Measurements from ENCODE around the gene EXOC4.
"Not testable (repeated sequence)": the region's sequence is repeated elsewhere in the genome, so short reads cannot be mapped to it uniquely, and the experiment has no call there.

The EXOC4 gene

GRCh38 chr7:133761443-133761842 is 508.6 kb downstream of the EXOC4 start:
- H3K9me3 Mint-ChIP-seq = no peaks in the 10 kb centered on the region
- ATAC-seq = no peak
- DNase-seq (ENCODE audit: low spot score in 2 of 2) = no peak
- H3K36me3 Mint-ChIP-seq = no peaks in the 10 kb centered on the region
- no peak overlapping the region for H3K4me3 Mint-ChIP-seq
- H3K27ac Mint-ChIP-seq = no peak overlapping the region
- no peaks in the 10 kb centered on the region for H3K4me1 Mint-ChIP-seq

GRCh38 chr7:133763076-133763640 is 510.3 kb downstream of the EXOC4 start:
- ATAC-seq (no peak), DNase-seq (ENCODE audit: low spot score in 2 of 2) (no peak)
- Mint-ChIP-seq H3K4me1 (no peaks in the 10 kb centered on the region), H3K4me3 (no peak overlapping the region), H3K36me3 (no peaks in the 10 kb centered on the region), H3K27ac (no peak overlapping the region), H3K9me3 (no peaks in the 10 kb centered on the region)

- Mint-ChIP-seq H3K4me3 (no peak overlapping the region), H3K4me1 (no peaks in the 10 kb centered on the region), H3K9me3 (no peaks in the 10 kb centered on the region), H3K36me3 (no peaks in the 10 kb centered on the region), H3K27ac (no peak overlapping the region)
- ATAC-seq (no peak), DNase-seq (ENCODE audit: low spot score in 2 of 2) (no peak)
Measured at GRCh38 chr7:133769668-133770067, 516.8 kb downstream of the EXOC4 start.

DNA sequence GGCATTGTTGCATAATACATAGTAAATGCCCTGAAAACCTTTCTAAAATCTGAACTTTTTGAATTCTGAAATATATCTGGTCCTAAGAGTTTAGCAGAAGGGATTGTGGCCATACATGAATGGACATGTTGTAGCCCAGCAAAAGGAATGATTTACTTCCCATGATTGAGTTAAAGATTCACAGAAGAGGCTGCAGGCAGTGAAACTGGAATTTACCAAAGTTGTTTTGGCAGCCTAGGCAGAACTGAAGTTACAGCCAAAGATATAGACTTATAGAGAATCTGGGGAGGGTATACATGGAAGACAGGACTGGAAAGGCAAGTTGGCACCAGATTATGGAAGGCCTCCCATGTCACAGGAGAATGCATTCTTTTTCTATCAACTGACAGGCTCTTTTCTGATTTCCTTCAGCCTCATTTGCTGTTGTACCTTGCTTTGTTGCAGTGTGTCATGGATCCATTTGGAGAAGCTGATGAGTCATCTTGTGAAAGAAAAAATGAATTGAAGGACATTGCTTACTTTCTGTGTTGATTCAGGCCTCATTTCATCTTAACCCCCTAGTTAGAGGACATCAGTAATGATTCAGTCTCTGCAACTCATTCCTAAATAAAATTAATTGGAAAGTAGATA is 518.1 kb downstream of the EXOC4 start:
- DNase-seq (ENCODE audit: low spot score in 2 of 2) = no peak
- H3K27ac Mint-ChIP-seq = no peak overlapping the region
- no peaks in the 10 kb centered on the region for H3K9me3 Mint-ChIP-seq
- no peaks in the 10 kb centered on the region for H3K4me1 Mint-ChIP-seq
- ATAC-seq = no peak
- H3K36me3 Mint-ChIP-seq = no peaks in the 10 kb centered on the region
- H3K4me3 Mint-ChIP-seq = no peak overlapping the region

- Mint-ChIP-seq H3K4me3 (no peak overlapping the region), H3K4me1 (no peaks in the 10 kb centered on the region), H3K27ac (no peak overlapping the region), H3K9me3 (no peaks in the 10 kb centered on the region), H3K36me3 (peaks cover 5% of the 10 kb centered on the region)
- ATAC-seq (no peak), DNase-seq (ENCODE audit: low spot score in 2 of 2) (no peak)
Measured at GRCh38 chr7:133771788-133772419, 519.0 kb downstream of the EXOC4 start.

DNA sequence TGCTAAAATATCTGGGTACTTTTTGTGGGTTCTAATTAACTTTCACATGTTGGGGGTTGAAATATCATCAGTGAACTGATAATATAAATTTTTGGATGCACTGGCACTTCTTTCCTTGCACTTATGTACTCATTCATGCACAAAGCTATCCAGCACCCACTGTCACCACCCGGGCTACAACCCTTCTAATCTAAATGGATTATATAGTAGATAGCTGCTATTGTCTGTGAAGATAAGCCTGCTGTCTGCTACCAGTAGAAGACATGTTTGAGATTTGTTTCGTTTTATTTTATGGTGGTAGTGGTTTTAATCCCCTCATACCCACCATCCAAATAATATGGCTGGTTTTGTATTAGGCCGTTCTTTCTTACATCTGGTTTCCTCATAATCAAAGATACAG is 520.7 kb downstream of the EXOC4 start:
- ATAC-seq = no peak
- Mint-ChIP-seq H3K27ac (no peak overlapping the region), H3K4me3 (no peak overlapping the region), H3K4me1 (no peaks in the 10 kb centered on the region), H3K9me3 (no peaks in the 10 kb centered on the region), H3K36me3 (peaks cover 5% of the 10 kb centered on the region)
- no peak for DNase-seq (ENCODE audit: low spot score in 2 of 2)

DNA sequence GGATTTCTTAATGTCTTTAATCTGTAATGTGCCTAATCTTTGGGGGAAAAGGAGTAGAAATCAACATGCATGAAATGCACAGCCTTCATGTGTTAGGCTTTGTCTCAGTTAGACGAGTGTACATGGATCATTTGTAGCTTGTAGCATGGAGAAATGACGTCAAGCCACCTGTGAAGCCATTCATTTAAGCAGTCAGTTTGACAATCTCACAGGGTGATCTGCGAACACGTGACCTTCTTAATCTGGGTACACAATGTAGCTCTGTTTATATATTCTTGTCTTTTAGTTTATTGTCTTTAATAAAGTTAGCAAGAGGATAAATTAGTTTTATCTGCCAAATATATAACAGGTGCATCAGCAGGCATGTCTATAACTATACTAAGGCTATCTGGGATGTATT is 522.3 kb downstream of the EXOC4 start:
- no peak overlapping the region for H3K27ac Mint-ChIP-seq
- no peaks in the 10 kb centered on the region for H3K9me3 Mint-ChIP-seq
- H3K36me3 Mint-ChIP-seq = peaks cover 5% of the 10 kb centered on the region
- ATAC-seq = no peak
- no peak overlapping the region for H3K4me3 Mint-ChIP-seq
- no peaks in the 10 kb centered on the region for H3K4me1 Mint-ChIP-seq
- DNase-seq (ENCODE audit: low spot score in 2 of 2) = no peak

- H3K9me3 Mint-ChIP-seq = no peaks in the 10 kb centered on the region
- H3K4me1 Mint-ChIP-seq = no peaks in the 10 kb centered on the region
- no peak overlapping the region for H3K4me3 Mint-ChIP-seq
- no peak overlapping the region for H3K27ac Mint-ChIP-seq
- H3K36me3 Mint-ChIP-seq = peaks cover 5% of the 10 kb centered on the region
- ATAC-seq (no peak), DNase-seq (ENCODE audit: low spot score in 2 of 2) (no peak)
Measured at GRCh38 chr7:133776266-133776665, 523.4 kb downstream of the EXOC4 start.

- Mint-ChIP-seq H3K4me1 (no peaks in the 10 kb centered on the region), H3K9me3 (no peaks in the 10 kb centered on the region), H3K4me3 (no peak overlapping the region), H3K36me3 (peaks cover 5% of the 10 kb centered on the region), H3K27ac (no peak overlapping the region)
- DNase-seq (ENCODE audit: low spot score in 2 of 2) (no peak), ATAC-seq (no peak)
Measured at GRCh38 chr7:133777701-133778100, 524.8 kb downstream of the EXOC4 start.

DNA sequence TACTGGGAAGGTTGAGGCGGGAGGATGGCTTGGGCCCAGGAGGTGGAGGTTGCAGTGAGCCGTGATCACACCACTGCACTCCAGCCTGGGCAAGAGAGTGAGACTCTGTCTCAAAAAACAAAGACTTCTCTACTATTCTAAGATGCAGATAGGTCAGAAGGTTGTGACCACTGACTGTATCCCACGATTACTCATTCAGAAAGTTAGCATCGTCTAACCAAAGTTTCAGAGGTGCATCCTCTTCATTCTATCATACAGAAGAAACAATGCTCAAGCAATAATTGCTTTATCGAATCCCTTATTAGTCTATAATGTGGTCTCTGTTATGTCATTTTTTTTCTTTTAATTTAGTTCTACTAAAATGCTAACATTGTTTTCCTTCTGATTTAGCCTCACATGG is 525.6 kb downstream of the EXOC4 start:
- no peak for DNase-seq (ENCODE audit: low spot score in 2 of 2)
- peaks cover 5% of the 10 kb centered on the region for H3K36me3 Mint-ChIP-seq
- ATAC-seq = peak; percentile 86
- H3K4me1 Mint-ChIP-seq = no peaks in the 10 kb centered on the region
- H3K9me3 Mint-ChIP-seq = no peaks in the 10 kb centered on the region
- no peak overlapping the region for H3K4me3 Mint-ChIP-seq
- no peak overlapping the region for H3K27ac Mint-ChIP-seq

DNA sequence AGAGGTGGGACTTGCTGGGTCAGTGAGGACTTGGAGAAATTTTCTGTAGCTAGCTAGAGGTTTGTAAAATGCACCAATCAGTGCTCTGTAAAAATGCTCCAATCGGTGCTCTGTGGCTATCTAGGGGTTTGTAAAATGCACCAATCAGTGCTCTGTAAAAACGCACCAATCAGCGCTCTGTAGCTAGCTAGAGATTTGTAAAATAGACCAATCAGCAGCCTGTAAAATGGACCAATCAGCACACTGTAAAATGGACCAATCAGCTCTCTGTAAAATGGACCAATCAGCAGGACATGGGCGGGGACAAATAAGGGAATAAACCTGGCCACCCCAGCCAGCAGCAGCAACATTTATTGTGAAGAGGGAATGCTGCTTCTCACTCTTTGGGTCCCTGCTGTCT is 526.7 kb downstream of the EXOC4 start:
- H3K36me3 Mint-ChIP-seq; DNase-seq (ENCODE audit: low spot score in 2 of 2); H3K27ac Mint-ChIP-seq; H3K4me1 Mint-ChIP-seq; H3K9me3 Mint-ChIP-seq; H3K4me3 Mint-ChIP-seq; ATAC-seq: not testable (repeated sequence)

- ATAC-seq = no peak
- no peaks in the 10 kb centered on the region for H3K4me1 Mint-ChIP-seq
- no peak overlapping the region for H3K27ac Mint-ChIP-seq
- peaks cover 5% of the 10 kb centered on the region for H3K36me3 Mint-ChIP-seq
- no peak for DNase-seq (ENCODE audit: low spot score in 2 of 2)
- H3K9me3 Mint-ChIP-seq = no peaks in the 10 kb centered on the region
- H3K4me3 Mint-ChIP-seq = no peak overlapping the region
Measured at GRCh38 chr7:133780912-133781311, 528.0 kb downstream of the EXOC4 start.

DNA sequence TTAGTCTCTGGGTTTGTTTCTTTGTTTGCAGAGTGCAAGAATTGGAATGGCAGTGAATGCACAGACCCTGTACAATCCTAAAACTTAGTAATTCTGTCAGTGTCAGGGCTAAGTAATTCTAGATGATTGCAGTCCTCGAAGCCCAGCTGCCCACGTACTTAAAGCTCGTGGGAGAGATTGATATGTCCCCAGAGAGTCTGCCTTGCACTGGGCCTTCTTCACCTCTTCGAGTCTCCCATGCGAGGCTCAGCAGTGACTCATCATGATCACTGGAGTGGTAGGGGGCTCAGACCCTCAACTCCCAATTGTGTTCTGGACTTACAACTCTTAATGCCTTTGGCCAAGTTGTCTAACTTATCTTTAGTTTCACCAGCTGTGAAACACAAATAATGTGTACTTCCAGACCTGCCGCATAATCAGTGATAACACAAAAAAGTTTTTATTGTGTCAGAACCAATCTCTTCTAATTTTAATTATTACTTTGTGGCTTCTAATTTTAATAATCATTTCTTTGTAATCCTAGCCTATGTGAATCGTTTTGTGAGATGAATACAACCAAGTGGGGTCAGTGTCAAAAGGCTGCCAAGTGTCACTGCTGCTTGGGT is 528.7 kb downstream of the EXOC4 start:
- DNase-seq (ENCODE audit: low spot score in 2 of 2) (no peak), ATAC-seq (no peak)
- Mint-ChIP-seq H3K4me3 (no peak overlapping the region), H3K4me1 (no peaks in the 10 kb centered on the region), H3K36me3 (no peaks in the 10 kb centered on the region), H3K9me3 (no peaks in the 10 kb centered on the region), H3K27ac (no peak overlapping the region)

GRCh38 chr7:133782470-133782869 is 529.6 kb downstream of the EXOC4 start:
- no peaks in the 10 kb centered on the region for H3K9me3 Mint-ChIP-seq
- H3K4me3 Mint-ChIP-seq = no peak overlapping the region
- H3K36me3 Mint-ChIP-seq = no peaks in the 10 kb centered on the region
- H3K27ac Mint-ChIP-seq = no peak overlapping the region
- ATAC-seq (no peak), DNase-seq (ENCODE audit: low spot score in 2 of 2) (no peak)
- H3K4me1 Mint-ChIP-seq = no peaks in the 10 kb centered on the region

- no peak for DNase-seq (ENCODE audit: low spot score in 2 of 2)
- H3K27ac Mint-ChIP-seq = no peak overlapping the region
Measured at GRCh38 chr7:133783276-133783675, 530.4 kb downstream of the EXOC4 start.

DNA sequence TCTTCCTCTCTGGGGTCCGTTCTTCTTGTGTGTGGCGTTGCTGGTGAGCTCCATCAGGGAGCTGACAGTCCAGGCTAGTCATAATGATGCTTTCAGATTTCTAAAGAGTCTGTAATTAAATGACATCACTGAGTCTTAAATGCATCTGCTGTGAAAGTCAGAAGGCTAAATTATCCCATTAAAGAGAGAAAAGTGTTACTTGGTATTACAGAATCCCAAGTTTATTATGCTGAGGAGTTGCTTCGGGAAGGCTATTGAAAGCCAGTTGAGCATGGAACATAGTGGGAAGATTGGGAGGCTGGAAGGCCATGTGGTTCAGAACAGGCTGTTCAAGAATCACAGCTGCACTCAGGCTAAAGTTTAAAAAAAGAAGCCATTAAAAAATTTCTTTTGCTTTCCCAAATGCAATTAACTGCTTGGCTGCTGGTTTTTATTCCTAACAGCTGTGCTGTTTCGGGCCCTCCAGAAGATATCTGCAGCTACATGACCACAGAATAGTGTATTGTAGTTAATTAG is 531.7 kb downstream of the EXOC4 start:
- H3K4me1 Mint-ChIP-seq = no peaks in the 10 kb centered on the region
- no peak for ATAC-seq
- H3K36me3 Mint-ChIP-seq = no peaks in the 10 kb centered on the region
- no peaks in the 10 kb centered on the region for H3K9me3 Mint-ChIP-seq
- H3K27ac Mint-ChIP-seq = no peak overlapping the region
- no peak overlapping the region for H3K4me3 Mint-ChIP-seq
- DNase-seq (ENCODE audit: low spot score in 2 of 2) = no peak

More at GRCh38 chr7:133783276-133783675, 530.4 kb downstream of the EXOC4 start:
- H3K9me3 Mint-ChIP-seq = no peaks in the 10 kb centered on the region
- no peaks in the 10 kb centered on the region for H3K4me1 Mint-ChIP-seq
- ATAC-seq = no peak
- no peaks in the 10 kb centered on the region for H3K36me3 Mint-ChIP-seq
- no peak overlapping the region for H3K4me3 Mint-ChIP-seq

All from stimulated activated effector memory CD8-positive, alpha-beta T cell treated with anti-CD3 and anti-CD28 coated beads, Interleukin-12 subunit alpha, Interleukin-12 subunit beta, amount 100 ng/mL, for 72 hours (primary cell).